K562 (cell line): ENCODE measurements around the gene SPDYE3. TPM values are rescaled to one million over a fixed set of nuclear protein-coding genes. Genes with fewer than 3 reads are reported as not detected.
"Not testable (repeated sequence)": the region's sequence is repeated elsewhere in the genome, so short reads cannot be mapped to it uniquely, and the experiment has no call there.

Source experiments
- ARID1B ChIP-seq: fragments of 450-650 bp; IDR thresholded peaks from 2 replicates; pipeline ENCODE4 v1.6.1; 2016; ENCODE audit warnings: antibody characterized with exemption, mild to moderate bottlenecking, inconsistent platforms
- CREM ChIP-seq: IDR thresholded peaks from 2 replicates; pipeline ENCODE4 v1.6.1; 2014; ENCODE audit warnings: antibody characterized with exemption, low read depth
- CTBP1 ChIP-seq: fragments of 450-650 bp; IDR thresholded peaks from 2 replicates; pipeline ENCODE4 v1.6.1; 2016; ENCODE audit warnings: borderline replicate concordance
- FOXJ2 ChIP-seq: fragments of 200-800 bp; sonication (Bioruptor generic); IDR thresholded peaks from 2 replicates; pipeline ENCODE4 v1.6.1; 2016; ENCODE audit warnings: missing genetic modification characterization, missing compliant biosample characterization
- FOXK2 ChIP-seq, 2 experiments: fragments of 450-650 bp; IDR thresholded peaks in 1 of 2; conservative IDR thresholded peaks in 1 of 2; 2 replicates each; pipeline ENCODE4 v1.6.1; 2016; ENCODE audit warnings: low read depth in 2 of 2, mild to moderate bottlenecking in 1 of 2
- GATA2 ChIP-seq: sonication (generic); formaldehyde crosslinking; IDR thresholded peaks from 2 replicates; pipeline ENCODE4 v1.4.0; 2020; ENCODE audit warnings: mild to moderate bottlenecking, missing genetic modification reagents
- JUN ChIP-seq, 2 experiments: sonication (generic) in 1 of 2; formaldehyde crosslinking in 1 of 2; IDR thresholded peaks; 2 replicates each; pipeline versions ENCODE4 v1.6.1 to v1.8.0; 2012 to 2022; ENCODE audit warnings: borderline replicate concordance in 2 of 2, mild to moderate bottlenecking in 2 of 2, improper control_type of control experiment in 1 of 2, low read depth in 1 of 2, low read length in 1 of 2, missing genetic modification reagents in 1 of 2
- JUND ChIP-seq, 2 experiments: IDR thresholded peaks; 2 replicates in 1 of 2; 3 replicates in 1 of 2; pipeline ENCODE4 v1.6.1; 2011; ENCODE audit warnings: borderline replicate concordance in 2 of 2, low read depth in 2 of 2, low read length in 2 of 2, improper control_type of control experiment in 1 of 2, missing biosample characterization in 1 of 2, missing genetic modification characterization in 1 of 2, missing genetic modification reagents in 1 of 2
- KDM4B ChIP-seq, 2 experiments: fragments of 450-650 bp in 1 of 2; sonication (generic) in 1 of 2; IDR thresholded peaks; 2 replicates each; pipeline ENCODE4 v1.6.1; 2016 to 2017; ENCODE audit warnings: borderline replicate concordance in 2 of 2, antibody characterized with exemption in 1 of 2, low read depth in 1 of 2, mild to moderate bottlenecking in 1 of 2
- MAZ ChIP-seq, 2 experiments: fragments of 450-650 bp in 1 of 2; sonication (generic) in 1 of 2; formaldehyde crosslinking; IDR thresholded peaks in 1 of 2; conservative IDR thresholded peaks in 1 of 2; 2 replicates each; pipeline versions ENCODE4 v1.4.0 to v1.5.0; 2020; ENCODE audit warnings: mild to moderate bottlenecking in 1 of 2, missing genetic modification reagents in 1 of 2
- MNT ChIP-seq, 2 experiments: fragments of 450-650 bp; conservative IDR thresholded peaks; 2 replicates each; pipeline ENCODE4 v1.6.1; 2017; ENCODE audit warnings: mild to moderate bottlenecking in 2 of 2, moderate library complexity in 2 of 2
- MYNN ChIP-seq, 2 experiments: sonication (generic); formaldehyde crosslinking in 1 of 2; IDR thresholded peaks; 2 replicates each; pipeline versions ENCODE4 v1.5.0 to v1.6.1; 2016 to 2020; ENCODE audit warnings: antibody characterized with exemption in 1 of 2, missing genetic modification reagents in 1 of 2
- NFIC ChIP-seq: fragments of 450-650 bp; IDR thresholded peaks from 2 replicates; pipeline ENCODE4 v1.6.1; 2017; ENCODE audit warnings: mild to moderate bottlenecking, inconsistent platforms
- NKRF ChIP-seq: fragments of 450-650 bp; IDR thresholded peaks from 2 replicates; pipeline ENCODE4 v1.6.1; 2016; ENCODE audit warnings: borderline replicate concordance
- NRF1 ChIP-seq, 2 experiments: fragments of 450-650 bp; IDR thresholded peaks in 1 of 2; conservative IDR thresholded peaks in 1 of 2; 2 replicates each; pipeline ENCODE4 v1.6.1; 2014; ENCODE audit warnings: mild to moderate bottlenecking in 2 of 2
- SMARCE1 ChIP-seq: fragments of 450-650 bp; IDR thresholded peaks from 2 replicates; pipeline ENCODE4 v1.7.1; 2016; ENCODE audit warnings: mild to moderate bottlenecking
- TRIM28 ChIP-seq: fragments of 450-650 bp; IDR thresholded peaks from 2 replicates; pipeline ENCODE4 v1.6.1; 2017
- ZFP91 ChIP-seq: sonication (generic); formaldehyde crosslinking; IDR thresholded peaks from 2 replicates; pipeline ENCODE4 v1.8.0; 2022; ENCODE audit warnings: mild to moderate bottlenecking, missing genetic modification reagents
- ZFX ChIP-seq: sonication (generic); formaldehyde crosslinking; IDR thresholded peaks from 2 replicates; pipeline ENCODE4 v1.8.0; 2022; ENCODE audit warnings: mild to moderate bottlenecking, missing genetic modification reagents, moderate library complexity
- ZNF764 ChIP-seq: fragments of 250-450 bp; sonication (Bioruptor Pico); IDR thresholded peaks from 2 replicates; pipeline ENCODE4 v1.4.0; 2020; ENCODE audit warnings: low read depth, mild to moderate bottlenecking, moderate library complexity
- ZNF785 ChIP-seq: fragments of 250-450 bp; sonication (Bioruptor Pico); IDR thresholded peaks from 2 replicates; pipeline ENCODE4 v1.4.0; 2020; ENCODE audit warnings: mild to moderate bottlenecking
- polyA plus RNA-seq, 8 experiments: library from polyadenylated mRNA; depleted of rRNA in 4 of 8; stranded (reverse) in 5 of 8; unstranded in 3 of 8; fragments of >200 nt; fragmentation: Nextera tagmentation in 2 of 8; fragmentation: Illumina TruSeq in 1 of 8; extraction: Ambion mirVana in 2 of 8; extraction: Trizol in 1 of 8; gene quantifications; 2 replicates each; pipeline versions ENCODE4 v1.2.1 to v1.2.3, GENCODE V29; 2011 to 2014; ENCODE audit warnings: inconsistent platforms in 1 of 8, missing spikeins in 1 of 8
- total RNA-seq, 7 experiments: library from RNA; depleted of rRNA in 6 of 7; stranded (reverse); fragments of >200 nt in 6 of 7; fragmentation: Illumina TruSeq in 2 of 7; extraction: Trizol in 2 of 7; gene quantifications; 2 replicates each; pipeline versions ENCODE4 v1.2.1 to v1.2.3, GENCODE V29; 2011 to 2021; ENCODE audit warnings: low replicate concordance in 1 of 7

Gene SPDYE3
- total and polyA plus RNA-seq, 9 of the 15 experiments (the other 6 are each of a cell fraction or from before 2014, with no cell fraction given) = 0.04 to 3.3 (median 1.2) TPM; not detected in 6

- TF ChIP-seq JUND (IDR thresholded peaks at IDR 0.05; ENCODE audit: borderline replicate concordance, low read depth, low read length) (peak; percentile 98), JUND (tag; IDR thresholded peaks at IDR 0.05; ENCODE audit: borderline replicate concordance, low read depth, low read length) (peak; percentile 98), MNT (conservative IDR thresholded peaks at IDR 0.05) (peak; percentile 85 to 91), MYNN (IDR thresholded peaks at IDR 0.05) (0 out of 2 replicates have a peak, but pooled peaks have one; percentile 23), CTBP1 (peak; percentile 81), ZNF785 (CRISPR knock-in tag) (peak; percentile 83; the same call in 1 of the 2 replicates), KDM4B (IDR thresholded peaks at IDR 0.05; ENCODE audit: borderline replicate concordance in 2 of 2, low read depth in 1 of 2) (peak in 1 of 2 experiments; percentile 8; a peak in 1 of 4 replicates), MAZ (CRISPR knock-in tag; conservative IDR thresholded peaks at IDR 0.05 in 1 of 2, IDR thresholded peaks at IDR 0.05 in 1 of 2) (peak in 1 of 2 experiments; percentile 63; a peak in 1 of 4 replicates), FOXJ2 (tag) (peak; percentile 94), ZFX (CRISPR knock-in tag) (peak; percentile 72), CREM (peak; percentile 77), NKRF (peak; percentile 47; the same call in 1 of the 2 replicates), ARID1B (peak; percentile 89), NFIC (0 out of 2 replicates have a peak, but pooled peaks have one; percentile 9), ZNF764 (CRISPR knock-in tag) (peak; percentile 90), GATA2 (CRISPR knock-in tag) (peak; percentile 41; the same call in 1 of the 2 replicates), JUN (IDR thresholded peaks at IDR 0.05; ENCODE audit: borderline replicate concordance, low read depth, low read length) (peak; percentile 97), NRF1 (conservative IDR thresholded peaks at IDR 0.05 in 1 of 2, IDR thresholded peaks at IDR 0.05 in 1 of 2) (0 out of 4 replicates have a peak, but pooled peaks have one; percentile 9 to 19), TRIM28 (peak; percentile 50; the same call in 1 of the 2 replicates), SMARCE1 (peak; percentile 96), ZFP91 (CRISPR knock-in tag) (0 out of 2 replicates have a peak, but pooled peaks have one; percentile 51), FOXK2 (conservative IDR thresholded peaks at IDR 0.05 in 1 of 2, IDR thresholded peaks at IDR 0.05 in 1 of 2; ENCODE audit: low read depth in 2 of 2) (peak; percentile 95 to 96)
- TF ChIP-seq MYNN (CRISPR knock-in tag; IDR thresholded peaks at IDR 0.05); JUN (CRISPR knock-in tag; IDR thresholded peaks at IDR 0.05; ENCODE audit: borderline replicate concordance): not testable (repeated sequence)
Measured at GRCh38 chr7:100344560-100345287, 37.2 kb downstream of the SPDYE3 start (continued).
